Esophagus muscularis mucosa (tissue), 4 donors: ENCODE data around the gene ZNF446. TPM values are rescaled to one million over a fixed set of nuclear protein-coding genes. Genes with fewer than 3 reads are reported as not detected.
A peak's percentile ranks its signal among the peaks of the same experiment; 100 is the strongest.

ENCODE experiments used
- DNase-seq: peaks from one replicate; pipeline ENCODE4 v3.0.0-alpha.2; 2017; ENCODE audit errors: extremely low spot score
- H3K27ac ChIP-seq, 4 donors: fragments of 200-600 bp; sonication (generic); replicated peaks in 1 of 4; 1 replicate in 3 of 4; 2 replicates in 1 of 4; pipeline ENCODE4 v1.5.1; 2016 to 2019; ENCODE audit warnings: mild to moderate bottlenecking in 1 of 4
- H3K27me3 ChIP-seq, 4 donors: fragments of 200-600 bp; sonication (generic); one replicate each; pipeline versions ENCODE4 v1.5.1 to v1.6.0; 2016 to 2019
- H3K36me3 ChIP-seq, 4 donors: fragments of 200-600 bp; sonication (generic); one replicate each; pipeline ENCODE4 v1.5.1; 2016 to 2019
- H3K4me1 ChIP-seq, 4 donors: fragments of 200-600 bp; sonication (generic); one replicate each; pipeline ENCODE4 v1.5.1; 2016 to 2019
- H3K4me3 ChIP-seq, 4 donors: fragments of 200-600 bp; sonication (generic); 1 replicate in 2 of 4; 2 replicates in 2 of 4; pipeline ENCODE4 v1.5.1; 2016 to 2019; ENCODE audit warnings: mild to moderate bottlenecking in 4 of 4, moderate library complexity in 1 of 4
- H3K9me3 ChIP-seq, 4 donors: fragments of 200-600 bp; sonication (generic); 1 replicate in 3 of 4; 2 replicates in 1 of 4; pipeline ENCODE4 v1.5.1; 2016 to 2019
- CTCF ChIP-seq, 3 experiments: fragments of 200-600 bp in 2 of 3; fragments of 450-650 bp in 1 of 3; sonication (generic) in 2 of 3; IDR thresholded peaks; one replicate each; pipeline ENCODE4 v1.5.1; 2017 to 2019; ENCODE audit warnings: antibody characterized with exemption in 3 of 3, mild to moderate bottlenecking in 2 of 3, moderate library complexity in 1 of 3
- EP300 ChIP-seq: sonication (generic); formaldehyde crosslinking; IDR thresholded peaks from one replicate; pipeline ENCODE4 v1.6.1; 2017; ENCODE audit warnings: antibody characterized with exemption
- POLR2A ChIP-seq: fragments of 450-650 bp; IDR thresholded peaks from one replicate; pipeline ENCODE4 v1.6.1; 2017; ENCODE audit warnings: antibody characterized with exemption, moderate library complexity, mild to moderate bottlenecking, low read depth
- POLR2AphosphoS5 ChIP-seq, 2 donors: sonication (generic); formaldehyde crosslinking; IDR thresholded peaks; one replicate each; pipeline ENCODE4 v1.6.1; 2017; ENCODE audit warnings: antibody characterized with exemption in 2 of 2
- WGBS: methylation state at CpG from one replicate; pipeline ENCODE4 v1.1.5; 2018; 5-methylcytosine and 5-hydroxymethylcytosine counted together
- intact Hi-C: fragments of 100-400 bp; cut with DNase I; formaldehyde crosslinking; loops from one replicate; pipeline ENCODE4 v1.15.1; 2023
- total RNA-seq, 4 donors: library from RNA; depleted of rRNA; stranded (reverse); fragments of >200 nt; gene quantifications; one replicate each; pipeline versions ENCODE4 v1.1.0 to v1.2.1, GENCODE V29; 2016

Gene ZNF446
- total RNA-seq, 4 donors from 2014 or later: 13.7 to 20.4 (median 17.0) TPM

DNA sequence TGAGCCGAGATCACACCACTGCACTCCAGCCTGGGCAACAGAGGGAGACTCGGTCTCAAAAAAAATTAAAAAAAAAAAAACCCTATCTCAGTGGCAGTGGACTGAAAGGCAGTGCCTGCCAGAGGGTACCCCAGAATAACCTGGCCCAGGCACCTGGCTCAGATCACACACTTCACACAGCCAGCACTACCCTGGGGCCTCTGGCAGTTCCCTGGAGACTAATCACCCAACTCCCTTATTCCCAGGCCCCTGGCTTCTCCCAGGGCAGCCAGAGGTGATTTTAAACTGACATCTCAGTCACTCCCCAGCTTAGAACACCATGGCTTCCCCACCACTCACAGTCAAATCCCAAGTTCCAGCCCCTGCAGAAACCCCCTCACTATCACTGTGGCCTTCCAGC lies 39.1 kb downstream of the ZNF446 start:
- H3K27ac ChIP-seq: peak overlapping the region in 3 of 4 donors; percentile 23 to 76 (median 69)
- peaks cover 15 to 36% (median 29%) of the 10 kb centered on the region in 4 donors for H3K36me3 ChIP-seq
- 100% methylated on average over 2 of the region's 2 CpGs for WGBS

DNA sequence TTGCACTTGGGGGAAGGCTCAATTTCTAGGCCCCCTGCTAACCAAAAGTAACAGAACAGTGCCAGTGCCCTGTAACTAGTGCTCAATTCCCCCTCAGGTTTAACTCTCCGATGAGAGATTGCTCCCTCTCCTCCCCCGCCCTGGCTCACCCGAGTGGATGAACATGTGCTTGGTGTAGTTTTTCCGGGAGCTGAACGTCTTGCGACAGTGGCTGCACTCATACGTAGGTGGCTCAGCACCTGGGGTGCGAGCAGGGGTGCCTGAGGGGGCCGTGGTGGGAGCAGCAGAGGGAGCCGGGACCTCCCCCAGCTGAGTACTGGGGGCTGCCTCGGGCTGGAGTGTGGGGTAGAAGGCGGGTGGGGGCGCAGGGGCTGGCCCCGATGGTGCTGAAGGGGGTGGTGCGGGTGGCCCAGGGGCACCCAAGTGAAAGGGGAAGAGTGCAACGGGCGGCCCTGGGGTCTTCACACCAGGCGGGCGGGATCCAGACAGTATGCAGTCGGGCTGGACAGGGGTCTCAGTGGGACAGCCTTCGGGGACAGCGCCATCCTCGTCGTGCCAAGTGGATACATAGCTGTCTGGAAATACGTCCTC lies 40.2 kb downstream of the ZNF446 start:
- peaks cover 15 to 36% (median 29%) of the 10 kb centered on the region in 4 donors for H3K36me3 ChIP-seq
- TF ChIP-seq CTCF (IDR thresholded peaks at IDR 0.05) (no peak), EP300 (no peak), POLR2A (no peak), POLR2AphosphoS5 (IDR thresholded peaks at IDR 0.05) (no peak)
- no peaks in the 10 kb centered on the region for H3K27me3 ChIP-seq
- H3K4me1 ChIP-seq: peaks cover 51 to 71% (median 69%) of the 10 kb centered on the region in 4 donors
- peak overlapping the region in 1 of 4 donors; percentile 27 for H3K27ac ChIP-seq
- DNase-seq: no peak
- intact Hi-C loops: no loop called here
- WGBS: 92% methylated on average over 15 of the region's 25 CpGs
- H3K4me3 ChIP-seq: no peak overlapping the region
- H3K9me3 ChIP-seq: no peaks in the 10 kb centered on the region

More for the DNA sequence above, 39.1 kb downstream of the ZNF446 start:
- intact Hi-C loops: no loop called here
- H3K9me3 ChIP-seq: no peaks in the 10 kb centered on the region
- DNase-seq: no peak
- no peaks in the 10 kb centered on the region for H3K27me3 ChIP-seq
- TF ChIP-seq POLR2A (no peak), POLR2AphosphoS5 (IDR thresholded peaks at IDR 0.05) (no peak), CTCF (IDR thresholded peaks at IDR 0.05) (no peak), EP300 (no peak)
- peaks cover 46 to 65% (median 62%) of the 10 kb centered on the region in 4 donors for H3K4me1 ChIP-seq
- no peak overlapping the region for H3K4me3 ChIP-seq

GRCh38 chr19:58516964-58517833 lies 41.0 kb downstream of the ZNF446 start:
- DNase-seq: no peak
- no peaks in the 10 kb centered on the region for H3K9me3 ChIP-seq
- WGBS: 88% methylated on average over 50 of the region's 65 CpGs
- TF ChIP-seq POLR2A (no peak), EP300 (no peak), POLR2AphosphoS5 (IDR thresholded peaks at IDR 0.05) (no peak), CTCF (IDR thresholded peaks at IDR 0.05) (no peak)
- no peaks in the 10 kb centered on the region for H3K27me3 ChIP-seq
- peaks cover 15 to 36% (median 29%) of the 10 kb centered on the region in 4 donors for H3K36me3 ChIP-seq
- intact Hi-C loops: no loop called here
- peak overlapping the region in 2 of 4 donors; percentile 93 to 97 for H3K27ac ChIP-seq
- H3K4me3 ChIP-seq: no peak overlapping the region
- peaks cover 51 to 71% (median 69%) of the 10 kb centered on the region in 4 donors for H3K4me1 ChIP-seq

DNA sequence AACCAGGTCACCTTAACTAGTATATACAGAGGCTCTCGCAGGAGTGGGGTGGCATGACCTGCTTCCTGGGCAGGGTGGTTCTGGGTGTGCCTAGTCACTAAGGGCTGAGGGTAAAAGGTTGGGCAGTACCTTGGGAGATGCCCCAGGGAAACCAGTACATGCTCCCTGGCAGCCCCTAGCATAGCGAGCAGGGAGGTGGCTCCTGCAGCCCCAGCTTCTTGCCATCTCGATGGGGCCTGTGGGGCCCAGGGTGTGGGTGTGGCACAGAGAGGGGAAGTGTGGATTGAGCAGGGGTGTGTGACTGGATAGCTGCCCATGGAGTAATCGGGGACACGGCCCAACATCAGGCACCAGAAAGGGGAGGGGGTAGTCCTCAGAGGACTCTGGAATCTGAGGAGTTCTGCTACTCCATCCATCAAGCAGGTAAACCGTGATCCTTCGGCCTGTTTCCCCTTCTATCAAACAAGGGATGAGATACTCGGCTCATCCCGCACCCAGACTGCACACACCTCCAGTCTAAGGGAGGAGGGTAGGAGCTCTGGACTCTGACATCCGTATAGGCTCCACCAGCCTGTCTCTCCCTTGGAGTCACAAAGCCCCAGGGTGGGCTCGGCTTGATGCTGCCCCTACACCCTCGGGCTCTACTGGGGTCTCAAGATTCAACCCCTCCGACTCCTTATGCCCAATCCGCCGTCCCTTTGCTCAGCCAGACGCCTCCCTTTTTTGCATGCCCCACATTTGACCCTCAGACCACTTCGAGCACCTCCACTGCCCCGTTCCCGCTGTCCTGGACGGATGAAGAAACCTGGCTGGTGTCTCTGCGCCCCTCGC lies 42.3 kb downstream of the ZNF446 start:
- DNase-seq: no peak
- TF ChIP-seq EP300: no peak
- no peak for TF ChIP-seq POLR2AphosphoS5 (IDR thresholded peaks at IDR 0.05)
- TF ChIP-seq POLR2A: no peak
- peak; percentile 49 to 80 (median 70) for TF ChIP-seq CTCF (IDR thresholded peaks at IDR 0.05)
- Histone ChIP-seq H3K4me3 (peak overlapping the region; percentile 76 to 96 (median 82)), H3K4me1 (peaks cover 50 to 68% (median 64%) of the 10 kb centered on the region in 4 donors), H3K36me3 (peaks cover 15 to 31% (median 25%) of the 10 kb centered on the region in 4 donors), H3K27ac (peak overlapping the region; percentile 91 to 99 (median 95)), H3K27me3 (no peaks in the 10 kb centered on the region), H3K9me3 (no peaks in the 10 kb centered on the region)
- intact Hi-C loops: no loop called here
- WGBS: 6% methylated on average over 20 of the region's 22 CpGs
